Activated CD8-positive, alpha-beta memory T cell treated with anti-CD3 and anti-CD28 coated beads for 36 hours (primary cell): ENCODE measurements around the gene CCDC196. TPM values are rescaled to one million over a fixed set of nuclear protein-coding genes. Genes with fewer than 3 reads are reported as not detected.
"Not testable (repeated sequence)": the region's sequence is repeated elsewhere in the genome, so short reads cannot be mapped to it uniquely, and the experiment has no call there.

ENCODE experiments used
- CTCF ChIA-PET: fragments of 350-600 bp; sonication (Branson Sonifier 250); formaldehyde crosslinking; loops from one replicate; lab custom pipeline; 2021; ENCODE audit warnings: antibody characterized with exemption; lab: Charles Lee
- POLR2A ChIA-PET: fragments of 350-600 bp; sonication (Branson Sonifier 250); formaldehyde crosslinking; loops from one replicate; lab custom pipeline; 2021; ENCODE audit warnings: antibody characterized with exemption; lab: Charles Lee
- total RNA-seq, 2 experiments: library from RNA; stranded (reverse); gene quantifications; one replicate each; pipeline ENCODE4 v1.2.3, GENCODE V29; 2021

The CCDC196 gene
- total RNA-seq, 2 experiments from 2014 or later, result not detected

DNA sequence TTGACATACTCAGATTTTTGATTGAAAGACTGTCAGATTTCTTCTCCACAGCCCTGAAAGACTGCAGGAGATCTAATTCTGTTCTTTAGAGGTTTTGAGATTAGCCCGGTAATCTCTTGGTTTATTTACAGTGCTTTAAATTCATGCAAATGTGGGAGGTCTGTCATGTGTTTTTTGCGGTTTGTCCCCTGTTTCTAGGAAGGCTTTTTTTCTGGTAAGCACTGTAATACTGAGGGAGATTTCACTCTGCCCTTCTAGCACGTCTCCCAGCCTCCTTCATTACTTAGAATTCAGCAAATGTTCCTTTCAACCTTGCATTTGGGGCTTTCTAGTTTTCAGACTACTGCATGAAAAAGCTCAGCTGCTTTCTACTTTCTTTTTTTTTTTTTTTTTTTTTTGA is 52.9 kb downstream of the CCDC196 start:
- POLR2A ChIA-PET, result no interaction called here
- CTCF ChIA-PET, result no interaction called here

DNA sequence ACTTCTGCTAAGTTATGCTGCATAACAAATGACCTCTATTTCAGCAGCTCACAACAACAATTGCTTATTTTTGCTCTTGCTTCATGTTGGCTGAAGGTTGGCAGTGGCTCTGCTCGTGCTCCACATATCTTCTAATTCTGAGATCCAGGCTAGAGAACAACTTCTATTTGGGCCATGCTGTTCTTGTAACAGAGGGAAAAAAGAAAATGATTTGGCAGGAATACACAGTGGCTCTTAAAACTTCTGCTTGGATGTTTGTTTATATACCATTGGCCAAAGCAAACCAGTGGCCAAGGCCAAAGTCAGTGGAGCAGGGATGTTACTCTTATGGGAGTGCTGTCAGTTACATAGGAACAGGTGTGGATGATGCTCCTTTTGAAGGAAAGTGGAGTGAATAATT is 53.9 kb downstream of the CCDC196 start:
- ChIA-PET CTCF (no interaction called here), POLR2A (no interaction called here)

DNA sequence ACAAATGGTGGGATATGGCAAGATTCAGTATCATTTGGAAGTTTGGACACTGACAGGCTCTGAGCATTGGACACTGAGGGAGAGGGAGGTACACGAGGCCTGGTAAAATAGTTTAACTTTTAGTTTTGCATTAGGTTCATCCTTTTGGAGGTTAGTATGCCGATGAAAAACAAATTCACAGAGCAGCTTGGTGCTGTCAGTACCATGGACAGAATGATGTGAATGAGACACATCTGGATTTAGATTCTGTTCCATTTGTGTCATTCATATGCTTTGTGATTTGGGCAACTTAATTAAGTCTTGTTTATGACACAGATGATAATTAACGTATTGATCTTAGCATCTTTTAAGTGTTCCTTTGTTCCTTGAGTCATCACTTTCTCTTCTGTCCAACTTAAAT is 55.5 kb downstream of the CCDC196 start:
- ChIA-PET CTCF (no interaction called here), POLR2A (no interaction called here)

DNA sequence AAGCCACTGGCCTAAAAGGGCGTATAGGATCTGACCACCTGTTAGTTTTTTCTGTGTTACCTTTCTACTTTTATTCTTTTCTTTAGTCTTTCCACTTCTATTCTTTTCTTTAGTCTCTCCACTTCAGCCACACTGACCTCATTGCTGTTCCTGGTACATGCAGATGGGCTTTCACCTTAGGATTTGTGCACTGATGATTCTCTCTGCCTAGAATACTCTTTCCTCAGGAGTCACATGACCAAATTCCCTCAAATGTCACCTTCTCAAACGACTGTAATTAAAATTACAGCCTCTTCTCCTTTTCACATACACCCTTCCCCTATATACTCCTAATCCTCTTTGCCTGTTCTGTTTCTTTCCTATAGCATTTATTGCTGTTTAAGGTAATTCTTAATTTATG is 57.8 kb downstream of the CCDC196 start:
- POLR2A ChIA-PET, result no interaction called here
- CTCF ChIA-PET, result no interaction called here

DNA sequence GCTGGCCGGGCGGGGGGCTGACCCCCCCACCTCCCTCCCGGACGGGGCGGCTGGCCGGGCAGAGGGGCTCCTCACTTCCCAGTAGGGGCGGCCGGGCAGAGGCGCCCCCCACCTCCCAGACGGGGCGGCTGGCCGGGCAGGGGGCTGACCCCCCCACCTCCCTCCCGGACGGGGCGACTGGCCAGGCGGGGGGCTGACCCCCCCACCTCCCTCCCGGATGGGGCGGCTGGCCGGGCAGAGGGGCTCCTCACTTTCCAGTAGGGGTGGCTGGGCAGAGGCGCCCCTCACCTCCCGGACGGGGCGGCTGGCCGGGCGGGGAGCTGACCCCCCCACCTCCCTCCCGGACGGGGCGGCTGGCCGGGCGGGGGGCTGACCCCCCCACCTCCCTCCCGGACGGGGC is 59.0 kb downstream of the CCDC196 start:
- CTCF ChIA-PET, POLR2A ChIA-PET: not testable (repeated sequence)

DNA sequence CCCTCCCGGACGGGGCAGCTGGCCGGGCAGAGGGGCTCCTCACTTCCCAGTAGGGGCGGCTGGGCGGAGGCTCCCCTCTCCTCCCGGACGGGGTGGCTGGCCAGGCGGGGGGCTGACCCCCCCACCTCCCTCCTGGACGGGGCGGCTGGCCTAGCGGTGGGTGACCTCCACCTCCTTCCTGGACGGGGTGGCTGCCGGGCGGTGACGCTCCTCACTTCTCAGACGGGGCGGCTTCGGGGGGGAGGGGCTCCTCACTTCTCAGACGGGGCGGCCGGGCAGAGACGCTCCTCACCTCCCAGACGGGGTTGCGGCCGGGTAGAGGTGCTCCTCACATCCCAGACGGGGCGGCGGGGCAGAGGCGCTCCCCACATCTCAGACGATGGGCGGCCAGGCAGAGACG is 59.6 kb downstream of the CCDC196 start:
- CTCF ChIA-PET, POLR2A ChIA-PET: not testable (repeated sequence)

Other genes with a start within 250 kb of the CCDC196 start
- gene GPHN, start 21.8 kb downstream of the CCDC196 start, total RNA-seq, result 10 to 100 TPM; 14.6 to 15.5 TPM